ENCODE results near the gene TNFSF13. TPM values are rescaled to one million over a fixed set of nuclear protein-coding genes. Genes with fewer than 3 reads are reported as not detected.

Gene TNFSF13
- total RNA-seq, result 10 to 100 TPM in 3 of 9 donors, 1 to 10 TPM in 6; 3.7 to 43.0 (median 6.4) TPM
- polyA plus RNA-seq, result 1 to 10 TPM; 6.9 to 7.1 TPM
- long read RNA-seq, donor 1, transcript TNFSF13-201 (6 exons, 1,971 nt), result major isoform, 7 of 9 reads
- long read RNA-seq, donor 1, partial matches to known transcripts, result 0 of 9 reads
- long read RNA-seq, donor 1, other reads (novel, unspliced or antisense), result 2 of 9 reads
- long read RNA-seq, donor 2, transcript TNFSF13-201 (6 exons, 1,971 nt), result major isoform, 7 of 18 reads
- long read RNA-seq, donor 2, partial matches to known transcripts, result 2 of 18 reads
- long read RNA-seq, donor 2, other reads (novel, unspliced or antisense), result 6 of 18 reads
- long read RNA-seq, donor 3, partial matches to known transcripts, result 1 of 5 reads
- long read RNA-seq, donor 3, other reads (novel, unspliced or antisense), result 1 of 5 reads

GRCh38 chr17:7558544-7559319 lies at the start of gene TNFSF13:
TSS of gene TNFSF13 (plus strand) at chr17:7558750. CDS start at chr17:7559040, 290 bp downstream.
- DNase-seq (peak in 2 of 5 donors; percentile 45 to 79), ATAC-seq (peak; percentile 4 to 36 (median 10))
- Histone ChIP-seq H3K4me1 (peaks cover 11 to 66% (median 55%) of the 10 kb centered on the region in 12 donors), H3K27ac (peak within 1 kb of the TSS; percentile 86 to 98 (median 94)), H3K27me3 (no peaks in the 10 kb centered on the region), H3K9me3 (no peaks in the 10 kb centered on the region), H3K4me3 (peak within 1 kb of the TSS in 10 of 12 donors; percentile 25 to 98 (median 90)), H3K36me3 (peaks cover 0 to 12% (median 8%) of the 10 kb centered on the region in 9 donors)
- TF ChIP-seq CTCF (IDR thresholded peaks at IDR 0.05) (no peak), POLR2A (IDR thresholded peaks at IDR 0.05) (no peak)
- intact Hi-C loops (cut with DNase I), result loop anchor here in 6 of 10 donors (2.0 to 10.0 kb wide), 8 partner anchors 41 to 206 kb away; partner anchors contain the start of genes KCTD11 (in 2 of the 6), TMEM95 (in 2 of the 6) and POLR2A (in 1 of the 6)
- WGBS, 4 donors, result 50 to 57% (median 56%) methylated on average over 16 of the region's 16 CpGs

GRCh38 chr17:7508846-7509245 lies 49.7 kb upstream of the TNFSF13 start:
- H3K9me3 ChIP-seq, result no peaks in the 10 kb centered on the region
- WGBS, 4 donors, result 86 to 91% (median 88%) methylated on average over 9 of the region's 9 CpGs
- ATAC-seq (no peak), DNase-seq (no peak)
- no peak overlapping the region for H3K27ac ChIP-seq
- no peaks in the 10 kb centered on the region for H3K4me1 ChIP-seq
- intact Hi-C loops (cut with DNase I), result loop anchor here in 2 of 10 donors (10.0 kb wide), 2 partner anchors 144 to 154 kb away; partner anchors contain the start of genes KCTD11 (in 1 of the 2) and TMEM95 (in 1 of the 2)
- H3K27me3 ChIP-seq, result no peaks in the 10 kb centered on the region
- peaks cover 5 to 100% (median 99%) of the 10 kb centered on the region in 9 donors for H3K36me3 ChIP-seq
- TF ChIP-seq POLR2A (IDR thresholded peaks at IDR 0.05) (no peak), CTCF (IDR thresholded peaks at IDR 0.05) (no peak)
- no peak overlapping the region for H3K4me3 ChIP-seq

GRCh38 chr17:7509937-7510336 lies 48.6 kb upstream of the TNFSF13 start:
- DNase-seq (no peak), ATAC-seq (peak in 1 of 4 donors; percentile 24)
- Histone ChIP-seq H3K4me1 (peaks cover 0 to 1% (median 0%) of the 10 kb centered on the region in 12 donors), H3K27ac (no peak overlapping the region), H3K36me3 (peaks cover 5 to 98% (median 96%) of the 10 kb centered on the region in 9 donors), H3K4me3 (no peak overlapping the region), H3K9me3 (no peaks in the 10 kb centered on the region), H3K27me3 (no peaks in the 10 kb centered on the region)
- 47 to 61% (median 55%) methylated on average over 5 of the region's 5 CpGs for WGBS, 4 donors
- TF ChIP-seq CTCF (IDR thresholded peaks at IDR 0.05) (no peak), POLR2A (IDR thresholded peaks at IDR 0.05) (no peak)
- intact Hi-C loops (cut with DNase I), result loop anchor here in 5 of 10 donors (5.0 to 10.0 kb wide), 4 partner anchors 47 to 155 kb away; partner anchors contain the start of genes KCTD11 (in 2 of the 5), SENP3 (in 2 of the 5), TMEM95 (in 2 of the 5) and TNFSF13 (in 1 of the 5)

All from heart left ventricle (tissue), 16 donors.